AG04450 (cell line): ENCODE results near the gene TMEM156. TPM values are rescaled to one million over a fixed set of nuclear protein-coding genes. Genes with fewer than 3 reads are reported as not detected.
"Not testable (repeated sequence)": the region's sequence is repeated elsewhere in the genome, so short reads cannot be mapped to it uniquely, and the experiment has no call there.

Source experiments
- CTCF ChIA-PET: fragments of 300-600, 350-600 bp; formaldehyde crosslinking; extraction: SDS; loops from one replicate; lab custom pipeline; 2022; ENCODE audit warnings: antibody characterized with exemption, inconsistent platforms; lab: Charles Lee
- POLR2A ChIA-PET: fragments of 350-600 bp; formaldehyde crosslinking; extraction: SDS; loops from one replicate; lab custom pipeline; 2021; ENCODE audit warnings: antibody characterized with exemption, inconsistent platforms; lab: Yijun Ruan, JAX
- DNase-seq: peaks from one replicate; pipeline ENCODE4 v3.0.0-alpha.2; 2011; ENCODE audit warnings: low read depth, low spot score
- H3K27ac ChIP-seq: one replicate; pipeline ENCODE4 v1.5.1; 2012; ENCODE audit warnings: low read depth, low read length, control low read depth
- H3K27me3 ChIP-seq: one replicate; pipeline ENCODE4 v1.6.0; 2012; ENCODE audit warnings: low read length; ENCODE audit not compliant: control insufficient read depth, insufficient read depth
- H3K4me3 ChIP-seq: 2 replicates; pipeline ENCODE4 v1.5.1; 2011; ENCODE audit warnings: mild to moderate bottlenecking, low read depth, low read length, control low read depth
- H3K9me3 ChIP-seq: 2 replicates; pipeline ENCODE4 v1.5.1; 2012; ENCODE audit warnings: low read length; ENCODE audit not compliant: control insufficient read depth, insufficient read depth
- CTCF ChIP-seq: IDR thresholded peaks from 2 replicates; pipeline ENCODE4 v1.5.1; 2011; ENCODE audit warnings: low read depth, low read length, control low read depth, inconsistent platforms
- polyA plus RNA-seq: library from polyadenylated mRNA; depleted of rRNA; stranded (reverse); fragments of >200 nt; gene quantifications from 2 replicates; pipeline ENCODE4 v1.2.3, GENCODE V29; 2011

Gene TMEM156
- polyA plus RNA-seq, 1 experiment, result 2.3 TPM

- CTCF ChIA-PET, result no interaction called here
- no peak overlapping the region for H3K4me3 ChIP-seq
- POLR2A ChIA-PET, result no interaction called here
- H3K27me3 ChIP-seq, result no peaks in the 10 kb centered on the region
- TF ChIP-seq CTCF, result no peak
- DNase-seq, result no peak
- H3K27ac ChIP-seq, result no peak overlapping the region
- no peaks in the 10 kb centered on the region for H3K9me3 ChIP-seq
These were observed 42.0 kb downstream of the TMEM156 start for GRCh38 chr4:38990241-38990640.

GRCh38 chr4:38989487-38989886, 42.7 kb downstream of the TMEM156 start:
- Histone ChIP-seq H3K4me3 (no peak overlapping the region), H3K9me3 (no peaks in the 10 kb centered on the region), H3K27me3 (no peaks in the 10 kb centered on the region), H3K27ac (no peak overlapping the region)
- no peak for TF ChIP-seq CTCF
- CTCF ChIA-PET, result no interaction called here
- POLR2A ChIA-PET, result no interaction called here
- no peak for DNase-seq

- H3K27ac ChIP-seq, H3K9me3 ChIP-seq, POLR2A ChIA-PET, H3K27me3 ChIP-seq, DNase-seq, CTCF ChIA-PET, H3K4me3 ChIP-seq: not testable (repeated sequence)
These were observed 43.9 kb downstream of the TMEM156 start for GRCh38 chr4:38988353-38988752.

GRCh38 chr4:38987491-38987890, 44.7 kb downstream of the TMEM156 start:
- Histone ChIP-seq H3K27ac (no peak overlapping the region), H3K27me3 (no peaks in the 10 kb centered on the region), H3K9me3 (no peaks in the 10 kb centered on the region), H3K4me3 (no peak overlapping the region)
- no peak for DNase-seq
- CTCF ChIA-PET, result interaction anchor here (0.8 kb wide), 1 partner anchor 56 kb away, joined by 3 read pairs; no protein-coding TSS in a partner anchor
- POLR2A ChIA-PET, result interaction anchor here (0.6 kb wide), 1 partner anchor 450 kb away, joined by 3 read pairs; no protein-coding TSS in a partner anchor
- no peak for TF ChIP-seq CTCF

GRCh38 chr4:38985410-38986100, 46.7 kb downstream of the TMEM156 start:
- ChIA-PET CTCF (interaction anchor here (1.0 kb wide), 1 partner anchor 44 kb away, joined by 3 read pairs; no protein-coding TSS in a partner anchor), POLR2A (interaction anchor here (1.6 kb wide), 1 partner anchor 58 kb away, joined by 5 read pairs; no protein-coding TSS in a partner anchor)
- DNase-seq, result no peak

More at GRCh38 chr4:38985410-38986100, 46.7 kb downstream of the TMEM156 start:
- no peak for TF ChIP-seq CTCF
- Histone ChIP-seq H3K9me3 (no peaks in the 10 kb centered on the region), H3K27ac (no peak overlapping the region), H3K27me3 (no peaks in the 10 kb centered on the region), H3K4me3 (no peak overlapping the region)
